HUES64 (cell line): ENCODE results near the gene MLYCD.
"Not testable (repeated sequence)": the region's sequence is repeated elsewhere in the genome, so short reads cannot be mapped to it uniquely, and the experiment has no call there.

ENCODE experiments used
- H3K27ac ChIP-seq: 2 replicates; pipeline ENCODE4 v1.7.0; 2013; ENCODE audit warnings: low read depth, low read length, inconsistent platforms
- H3K27me3 ChIP-seq: 2 replicates; pipeline ENCODE4 v1.6.1; 2013; ENCODE audit warnings: mild to moderate bottlenecking, low read length; ENCODE audit not compliant: insufficient read depth
- H3K36me3 ChIP-seq: 2 replicates; pipeline ENCODE4 v1.6.1; 2013; ENCODE audit warnings: mild to moderate bottlenecking, low read length; ENCODE audit not compliant: insufficient read depth
- H3K4me1 ChIP-seq: 2 replicates; pipeline ENCODE4 v1.6.1; 2013; ENCODE audit warnings: mild to moderate bottlenecking, low read length, moderate library complexity; ENCODE audit not compliant: insufficient read depth
- H3K4me3 ChIP-seq: 2 replicates; pipeline ENCODE4 v1.5.1; 2013; ENCODE audit warnings: mild to moderate bottlenecking, low read length, moderate library complexity
- H3K9ac ChIP-seq: 2 replicates; pipeline ENCODE4 v1.6.1; 2013; ENCODE audit warnings: mild to moderate bottlenecking, low read depth, low read length
- H3K9me3 ChIP-seq: 2 replicates; pipeline ENCODE4 v1.6.1; 2013; ENCODE audit warnings: low read depth, low read length; ENCODE audit not compliant: insufficient read depth
- WGBS: fragments of 150-250, 120-280 bp; methylation state at CpG from one replicate; pipeline ENCODE4 v1.1.7; 2013; ENCODE audit warnings: missing lambda C conversion rate; 5-methylcytosine and 5-hydroxymethylcytosine counted together

Gene MLYCD

GRCh38 chr16:83942815-83943515 lies 44.0 kb downstream of the MLYCD start:
- Histone ChIP-seq H3K27ac (no peak overlapping the region), H3K9ac (no peak overlapping the region), H3K36me3 (no peaks in the 10 kb centered on the region), H3K9me3 (no peaks in the 10 kb centered on the region), H3K27me3 (no peaks in the 10 kb centered on the region), H3K4me1 (no peaks in the 10 kb centered on the region), H3K4me3 (no peak overlapping the region)
- WGBS = 88% methylated on average over 11 of the region's 11 CpGs

GRCh38 chr16:83943516-83944050 lies 44.7 kb downstream of the MLYCD start:
- Histone ChIP-seq H3K36me3 (no peaks in the 10 kb centered on the region), H3K27me3 (no peaks in the 10 kb centered on the region), H3K9ac (no peak overlapping the region), H3K9me3 (no peaks in the 10 kb centered on the region), H3K27ac (no peak overlapping the region), H3K4me3 (no peak overlapping the region), H3K4me1 (no peaks in the 10 kb centered on the region)
- WGBS = 90% methylated on average over 10 of the region's 10 CpGs

- H3K9ac ChIP-seq = no peak overlapping the region
- H3K27me3 ChIP-seq = no peaks in the 10 kb centered on the region
- no peaks in the 10 kb centered on the region for H3K9me3 ChIP-seq
- WGBS = 94% methylated on average over 10 of the region's 10 CpGs
- H3K36me3 ChIP-seq = no peaks in the 10 kb centered on the region
- H3K4me3 ChIP-seq = no peak overlapping the region
- H3K27ac ChIP-seq = no peak overlapping the region
- H3K4me1 ChIP-seq = no peaks in the 10 kb centered on the region
Observed at GRCh38 chr16:83945587-83945986, 46.7 kb downstream of the MLYCD start.

GRCh38 chr16:83946154-83946780 lies 47.4 kb downstream of the MLYCD start:
- H3K27ac ChIP-seq = no peak overlapping the region
- no peaks in the 10 kb centered on the region for H3K27me3 ChIP-seq
- no peak overlapping the region for H3K9ac ChIP-seq
- H3K4me3 ChIP-seq = no peak overlapping the region
- no peaks in the 10 kb centered on the region for H3K4me1 ChIP-seq
- 93% methylated on average over 24 of the region's 24 CpGs for WGBS
- no peaks in the 10 kb centered on the region for H3K9me3 ChIP-seq
- H3K36me3 ChIP-seq = no peaks in the 10 kb centered on the region

- Histone ChIP-seq H3K36me3 (no peaks in the 10 kb centered on the region), H3K9me3 (no peaks in the 10 kb centered on the region), H3K4me3 (no peak overlapping the region), H3K9ac (no peak overlapping the region), H3K27me3 (no peaks in the 10 kb centered on the region), H3K4me1 (no peaks in the 10 kb centered on the region), H3K27ac (no peak overlapping the region)
- WGBS = 85% methylated on average over 20 of the region's 21 CpGs
Observed at GRCh38 chr16:83946781-83947566, 48.1 kb downstream of the MLYCD start.

- Histone ChIP-seq H3K36me3 (no peaks in the 10 kb centered on the region), H3K9ac (no peak overlapping the region), H3K27ac (no peak overlapping the region), H3K27me3 (no peaks in the 10 kb centered on the region), H3K4me1 (no peaks in the 10 kb centered on the region), H3K9me3 (no peaks in the 10 kb centered on the region), H3K4me3 (no peak overlapping the region)
- 89% methylated on average over 14 of the region's 14 CpGs for WGBS
Observed at GRCh38 chr16:83947642-83948234, 48.8 kb downstream of the MLYCD start.

- 0 out of 2 replicates have a peak, but pooled peaks cover under 1% of the 10 kb centered on the region for H3K4me1 ChIP-seq
- no peak overlapping the region for H3K9ac ChIP-seq
- H3K27me3 ChIP-seq = no peaks in the 10 kb centered on the region
- WGBS = 83% methylated on average over 13 of the region's 13 CpGs
- H3K9me3 ChIP-seq = no peaks in the 10 kb centered on the region
- no peak overlapping the region for H3K27ac ChIP-seq
- H3K36me3 ChIP-seq = no peaks in the 10 kb centered on the region
- H3K4me3 ChIP-seq = no peak overlapping the region
Observed at GRCh38 chr16:83948914-83949723, 50.2 kb downstream of the MLYCD start.

- Histone ChIP-seq H3K27me3 (no peaks in the 10 kb centered on the region), H3K4me3 (no peak overlapping the region)
Observed at GRCh38 chr16:83949724-83950001, 50.7 kb downstream of the MLYCD start.

GRCh38 chr16:83950862-83951399 lies 52.0 kb downstream of the MLYCD start:
- H3K4me1 ChIP-seq, H3K36me3 ChIP-seq, H3K9ac ChIP-seq, H3K27ac ChIP-seq, H3K4me3 ChIP-seq, H3K27me3 ChIP-seq, H3K9me3 ChIP-seq: not testable (repeated sequence)
- 76% methylated on average over 4 of the region's 10 CpGs for WGBS

More at GRCh38 chr16:83949724-83950001, 50.7 kb downstream of the MLYCD start:
- Histone ChIP-seq H3K4me1 (peaks cover 5% of the 10 kb centered on the region; the same call in 1 of the 2 replicates), H3K9me3 (no peaks in the 10 kb centered on the region), H3K9ac (no peak overlapping the region), H3K27ac (no peak overlapping the region), H3K36me3 (no peaks in the 10 kb centered on the region)
- 89% methylated on average over 5 of the region's 5 CpGs for WGBS

- H3K27me3 ChIP-seq = no peaks in the 10 kb centered on the region
- WGBS = 41% methylated on average over 8 of the region's 8 CpGs
- H3K9ac ChIP-seq = no peak overlapping the region
- no peak overlapping the region for H3K27ac ChIP-seq
- H3K9me3 ChIP-seq = no peaks in the 10 kb centered on the region
- H3K36me3 ChIP-seq = no peaks in the 10 kb centered on the region
- H3K4me3 ChIP-seq = no peak overlapping the region
- H3K4me1 ChIP-seq = peaks cover 6% of the 10 kb centered on the region; the same call in 1 of the 2 replicates
Observed at GRCh38 chr16:83951544-83951943, 52.6 kb downstream of the MLYCD start.
